HG02610 (cell line): ENCODE measurements around the gene CDK17.
A peak's percentile ranks its signal among the peaks of the same experiment; 100 is the strongest.
"Not testable (repeated sequence)": the region's sequence is repeated elsewhere in the genome, so short reads cannot be mapped to it uniquely, and the experiment has no call there.

Experiments used
- ATAC-seq: cut with Tn5 transposase; IDR thresholded peaks from one replicate; pipeline ENCODE4 v1.9.1; 2021; ENCODE audit warnings: mild to moderate bottlenecking, moderate library complexity; ENCODE audit not compliant: unreplicated experiment

CDK17 gene

GRCh38 chr12:96419576-96420276, 19.5 kb upstream of the CDK17 start:
- ATAC-seq, result peak; percentile 94

DNA sequence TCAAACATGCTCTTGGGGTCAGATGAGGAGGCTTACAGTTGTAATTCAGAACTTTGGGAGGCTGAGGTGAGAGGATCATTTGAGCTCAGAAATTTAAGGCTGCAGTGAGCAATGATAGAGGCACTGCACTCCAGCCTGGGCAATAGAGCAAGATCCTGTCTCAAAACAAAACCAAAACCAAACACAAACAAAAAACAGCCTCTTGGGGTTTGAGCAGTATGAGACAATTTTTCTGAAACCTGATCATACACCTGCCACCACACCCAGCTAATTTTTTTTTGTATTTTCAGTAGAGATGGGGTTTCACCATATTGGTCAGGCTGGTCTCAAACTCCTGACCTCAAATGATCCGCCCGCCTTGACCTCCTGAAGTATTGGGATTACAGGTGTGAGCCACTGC, 17.4 kb upstream of the CDK17 start:
- ATAC-seq, result peak; percentile 39

DNA sequence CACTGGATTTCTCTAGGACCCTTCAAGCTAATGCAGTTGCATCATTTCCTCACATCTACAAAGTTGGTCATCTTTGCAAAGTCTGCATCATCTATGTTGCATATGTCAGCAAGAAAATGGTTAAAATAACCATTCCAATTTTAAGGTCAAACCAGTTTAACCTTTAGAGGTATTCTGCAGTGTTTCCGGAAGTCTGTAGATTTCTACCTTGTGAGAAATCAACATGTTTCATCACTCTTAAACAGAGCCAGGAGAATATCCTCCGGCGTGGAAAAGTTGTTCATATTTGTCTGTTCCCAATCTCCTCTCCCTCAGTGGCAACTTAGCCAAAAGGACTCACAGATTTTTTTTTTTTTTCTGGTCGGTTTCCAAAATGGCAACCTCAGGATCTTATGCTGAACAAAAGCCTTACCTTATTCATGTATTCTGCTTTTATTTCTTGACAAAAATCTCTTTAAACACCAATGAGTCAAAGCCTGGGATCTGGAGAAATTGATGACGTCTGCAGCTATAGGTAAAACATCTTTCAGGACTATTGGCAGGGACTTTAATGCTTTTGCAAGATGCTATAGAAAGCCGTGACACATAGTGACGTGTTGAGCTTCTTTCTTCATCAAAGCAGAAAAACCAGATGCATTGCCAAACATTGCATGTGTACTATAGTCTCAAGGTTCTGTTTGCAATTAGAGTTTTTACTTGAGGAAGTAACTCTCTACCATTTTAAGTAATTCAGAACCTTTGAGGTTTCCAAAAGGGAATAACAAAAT, 16.0 kb upstream of the CDK17 start:
- ATAC-seq, result no peak

DNA sequence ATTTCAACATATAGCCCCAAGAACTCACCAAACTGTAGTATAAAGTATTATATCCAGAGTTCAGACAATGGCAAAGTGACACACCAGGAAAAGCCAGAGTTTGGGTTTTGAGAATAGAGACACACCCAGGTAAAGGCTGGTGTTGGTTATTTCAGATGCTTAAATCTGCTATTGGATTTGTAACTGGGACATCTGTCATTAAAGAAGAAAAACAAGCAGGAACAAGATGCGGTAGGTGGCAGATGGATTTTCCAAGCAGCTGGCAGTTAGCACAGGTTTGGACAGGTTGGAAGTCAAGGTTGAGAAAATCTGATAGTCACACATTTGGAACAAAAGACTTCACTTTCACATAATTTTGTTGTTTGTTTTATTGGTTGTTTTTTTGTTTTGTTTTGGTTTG, 14.4 kb upstream of the CDK17 start:
- ATAC-seq, result no peak

DNA sequence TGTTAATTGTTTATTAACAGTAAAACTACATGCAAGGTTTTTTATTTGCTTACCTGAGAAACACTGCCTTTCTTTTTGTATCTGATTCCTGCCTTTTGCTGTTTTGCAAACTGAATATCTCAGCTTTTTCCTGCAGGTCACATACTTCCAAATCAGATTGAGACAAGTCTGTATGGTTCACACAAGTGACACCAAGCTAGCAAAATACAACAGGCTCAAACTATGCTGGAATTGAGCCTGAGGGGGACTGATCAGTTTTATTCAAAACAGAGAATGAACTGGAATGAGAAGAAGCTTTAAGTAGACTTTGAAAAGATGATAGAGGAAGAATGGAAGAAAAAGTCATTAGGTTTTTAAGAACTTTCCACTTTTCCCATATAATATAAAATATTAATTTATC, 12.2 kb upstream of the CDK17 start:
- no peak for ATAC-seq

DNA sequence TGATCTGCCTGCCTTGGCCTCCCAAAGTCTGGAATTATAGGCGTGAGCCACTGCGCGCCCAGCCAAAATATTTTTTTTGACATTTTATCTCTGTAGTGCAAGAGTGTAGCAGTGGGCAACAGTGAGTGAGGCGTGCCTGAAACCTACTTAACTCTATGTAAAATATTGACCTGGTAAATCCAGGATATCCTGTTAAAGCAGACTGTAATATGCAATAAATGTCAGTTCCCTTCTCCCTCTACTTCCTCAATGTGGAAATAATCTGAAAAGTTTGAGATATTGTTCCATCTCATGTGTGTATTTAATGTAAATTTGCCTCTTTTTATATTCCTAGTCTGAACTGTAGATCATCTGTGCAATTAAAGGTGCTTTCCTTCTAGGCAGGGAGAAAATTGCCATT, 9.5 kb upstream of the CDK17 start:
- no peak for ATAC-seq

- ATAC-seq, result no peak
These were observed 8.8 kb upstream of the CDK17 start for GRCh38 chr12:96408993-96409392.

DNA sequence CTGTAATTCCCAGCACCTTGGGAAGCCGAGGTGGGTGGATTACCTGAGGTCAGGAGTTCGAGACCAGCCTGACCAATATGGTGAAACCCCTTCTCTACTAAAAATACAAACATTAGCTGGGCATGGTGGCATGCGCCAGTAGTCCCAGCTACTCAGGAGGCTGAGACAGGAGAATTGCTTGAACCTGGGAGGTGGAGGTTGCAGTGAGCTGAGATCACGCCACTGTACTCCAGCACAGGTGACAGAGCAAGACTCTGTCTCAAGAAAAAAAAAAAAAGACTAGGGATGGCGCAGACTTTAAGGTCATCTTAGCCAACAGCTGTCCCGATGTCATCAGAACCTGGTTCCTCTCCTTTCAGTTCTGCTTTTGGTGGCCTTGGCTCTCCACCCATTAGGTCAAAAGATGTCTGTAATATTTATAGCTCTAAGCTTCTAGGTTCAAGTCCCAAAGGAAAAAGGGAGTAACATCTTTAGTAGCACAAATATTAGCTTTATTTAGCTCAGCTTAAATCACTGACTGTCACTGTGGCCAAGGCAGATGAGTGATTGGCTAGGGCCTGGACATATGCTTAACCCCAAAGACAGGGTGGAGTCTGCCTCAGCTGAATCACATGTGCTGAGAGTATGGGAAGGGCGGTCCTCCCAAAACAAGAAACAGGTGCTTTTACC, 7.3 kb upstream of the CDK17 start:
- peak; percentile 93 for ATAC-seq

DNA sequence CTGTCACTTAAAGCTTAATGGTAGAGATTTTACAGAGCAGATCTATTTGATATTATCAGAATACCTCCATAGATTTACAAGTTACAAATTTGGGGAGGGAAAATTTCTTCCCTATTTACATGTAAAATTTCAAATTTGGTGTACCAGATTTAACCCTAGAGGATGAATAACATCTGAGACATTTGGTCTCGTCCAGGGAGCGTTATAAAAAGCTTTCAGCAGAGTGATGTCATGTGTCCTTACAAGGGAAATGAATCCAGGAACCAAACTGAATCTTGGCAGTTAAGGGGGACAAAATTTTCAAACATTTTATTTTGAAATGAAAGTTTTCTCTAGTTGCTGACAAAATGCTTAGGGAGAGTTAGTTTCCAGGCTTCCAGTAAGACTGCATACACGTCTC, 4.5 kb upstream of the CDK17 start:
- no peak for ATAC-seq

DNA sequence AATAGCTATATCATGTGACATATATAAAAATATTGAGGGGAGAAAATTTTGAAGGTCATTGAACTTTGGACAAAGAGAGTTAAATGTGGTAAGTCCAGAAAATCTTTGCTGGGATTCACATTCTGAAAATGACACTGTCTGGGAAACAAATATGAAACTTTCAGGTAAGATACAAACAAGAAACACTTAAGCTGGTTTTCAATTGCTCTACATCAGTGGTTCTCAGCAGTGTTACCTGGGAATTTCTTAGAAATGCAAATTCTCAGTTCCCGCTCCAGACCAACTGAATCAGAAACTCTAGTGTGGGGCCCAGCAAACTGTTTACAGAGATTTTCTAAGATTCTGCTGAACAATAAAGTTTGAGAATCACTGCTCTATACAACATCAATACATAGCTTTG, 3.6 kb upstream of the CDK17 start:
- no peak for ATAC-seq

DNA sequence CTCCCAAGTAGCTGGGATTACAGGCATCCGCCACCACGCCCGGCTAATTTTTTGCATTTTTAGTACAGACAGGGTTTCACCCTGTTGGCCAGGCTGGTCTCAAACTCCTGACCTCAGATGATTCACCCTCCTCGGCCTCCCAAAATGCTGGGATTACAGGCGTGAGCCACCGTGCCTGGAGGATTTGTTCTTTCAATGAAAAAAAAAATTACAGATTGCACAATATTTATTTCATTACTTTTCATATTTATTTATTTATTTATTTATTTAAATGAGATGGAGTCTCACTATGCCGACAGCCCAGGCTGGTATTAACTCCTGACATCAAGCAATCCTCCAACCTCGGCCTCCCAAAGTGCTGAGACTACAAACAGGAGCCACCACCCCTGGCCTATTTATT, 2.3 kb upstream of the CDK17 start:
- not testable (repeated sequence) for ATAC-seq

- no peak for ATAC-seq
These were observed 1.8 kb upstream of the CDK17 start for GRCh38 chr12:96402061-96402460.

GRCh38 chr12:96401076-96401871, 1.0 kb upstream of the CDK17 start:
- ATAC-seq, result peak; percentile 33

DNA sequence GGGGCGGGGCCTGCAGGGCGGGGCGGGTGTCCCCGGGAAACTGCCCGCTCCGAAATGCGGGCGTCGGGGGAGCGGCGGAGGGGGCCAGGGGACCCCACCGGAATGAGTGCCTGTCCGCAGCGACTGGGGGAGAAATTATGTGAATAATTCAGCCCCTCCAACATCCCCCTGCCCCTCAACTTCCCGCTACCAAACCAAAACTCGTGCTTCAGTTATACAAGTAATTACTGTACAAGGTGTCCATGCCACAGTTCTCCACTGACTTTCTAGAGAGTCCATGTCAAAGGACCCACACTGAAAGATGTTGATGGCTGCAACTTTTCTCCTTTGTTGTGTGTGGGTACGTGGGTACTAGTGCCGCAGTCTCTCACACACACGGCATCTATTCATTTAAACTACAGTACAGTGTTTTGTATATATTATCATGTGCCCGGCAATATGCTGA, 414 bp upstream of the CDK17 start:
- ATAC-seq, result peak; percentile 1

DNA sequence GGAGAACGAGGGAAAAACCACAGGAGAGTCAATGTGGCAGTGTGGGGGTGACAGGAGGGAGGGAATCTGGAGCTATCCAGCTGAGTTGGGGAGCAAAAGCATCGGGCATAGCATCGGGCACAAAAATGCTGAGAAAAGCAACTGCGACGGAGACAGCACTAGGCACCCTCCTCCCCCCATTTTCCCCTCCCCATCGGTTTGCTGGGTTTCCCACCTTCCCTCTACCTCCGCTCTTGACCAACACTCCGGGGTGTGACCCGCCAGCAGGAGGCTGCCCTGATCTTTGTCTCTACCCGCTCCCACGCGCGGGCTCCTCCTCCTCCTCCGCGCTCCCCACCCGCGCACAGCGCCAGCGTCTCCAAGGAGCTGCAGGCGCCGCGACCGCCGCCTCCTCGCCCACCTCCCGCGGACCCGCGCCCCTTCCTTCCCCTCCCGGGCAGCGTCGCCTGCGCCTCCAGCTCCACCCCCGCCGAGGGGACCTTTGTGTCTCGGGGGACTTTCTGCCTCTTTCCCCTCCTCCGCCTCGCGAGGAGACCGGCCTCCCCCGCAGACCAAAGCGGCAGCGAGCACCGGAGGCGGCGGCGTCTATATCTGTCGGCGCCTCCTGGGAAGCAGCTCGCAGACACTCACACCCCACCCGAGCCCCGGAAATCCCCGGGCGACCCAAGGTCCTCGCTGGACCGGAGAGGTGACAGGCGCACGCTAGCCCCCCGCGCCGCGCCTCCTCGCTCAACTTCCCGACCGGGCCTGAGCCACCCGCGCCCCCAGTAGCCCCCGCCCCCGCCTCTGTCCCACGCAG, 920 bp downstream of the CDK17 start:
- peak; percentile 39 for ATAC-seq

- no peak for ATAC-seq
These were observed 1.7 kb downstream of the CDK17 start for GRCh38 chr12:96398424-96399119.

GRCh38 chr12:96397756-96398423, 2.3 kb downstream of the CDK17 start:
- no peak for ATAC-seq

DNA sequence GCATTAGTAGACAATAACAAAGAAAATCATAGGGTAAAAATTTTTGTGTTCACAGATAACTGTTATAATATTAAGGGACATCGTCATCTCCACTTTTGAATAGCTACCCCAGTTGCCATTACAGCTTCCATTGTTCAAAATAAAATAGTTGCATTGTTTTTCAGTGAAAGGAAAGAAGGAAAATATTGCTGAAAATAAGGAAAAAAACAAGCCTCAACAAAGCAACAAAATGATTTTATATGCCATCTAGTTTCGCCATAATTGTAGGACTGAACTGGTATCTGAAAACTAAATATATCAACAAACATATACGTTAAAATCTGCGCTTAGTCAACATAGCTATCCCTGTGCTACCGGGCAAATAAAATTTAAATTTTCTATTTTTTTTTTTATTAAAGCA, 3.3 kb downstream of the CDK17 start:
- no peak for ATAC-seq

GRCh38 chr12:96396209-96396608, 4.0 kb downstream of the CDK17 start:
- ATAC-seq, result no peak
